ENCODE results near the gene TBC1D2B. TPM values are rescaled to one million over a fixed set of nuclear protein-coding genes. Genes with fewer than 3 reads are reported as not detected.

TBC1D2B gene
- total and polyA plus RNA-seq, 2 of the 4 experiments (the other 2 are of a cell fraction), result 17.7 to 28.3 TPM

- H2BK120ac ChIP-seq (ENCODE audit: low read depth, low read length), result peak overlapping the region; percentile 52
- H3K9me3 ChIP-seq (ENCODE audit: control insufficient read depth, insufficient read depth, low read length), result no peaks in the 10 kb centered on the region
- no peak overlapping the region for H4K5ac ChIP-seq (ENCODE audit: low read depth, low read length)
- no peak overlapping the region for H3K14ac ChIP-seq (replicated peaks; ENCODE audit: low read depth, low read length)
- intact Hi-C loops (cut with micrococcal nuclease), result loop anchor here (5.0 kb wide), 1 partner anchor 86 kb away; no protein-coding TSS in a partner anchor
- peak overlapping the region; percentile 52; the same call in 1 of the 2 replicates for H4K91ac ChIP-seq (ENCODE audit: insufficient read depth, low read depth, low read length)
- H3K23ac ChIP-seq (ENCODE audit: low read depth, low read length), result no peak overlapping the region
- no peak overlapping the region for H3K4me3 ChIP-seq (ENCODE audit: insufficient read depth, low read depth, low read length)
- H3K4ac ChIP-seq (ENCODE audit: low read depth, low read length), result peak overlapping the region; percentile 4; the same call in 1 of the 2 replicates
- H2BK15ac ChIP-seq (ENCODE audit: low read depth, low read length), result peak overlapping the region; percentile 50; the same call in 1 of the 3 replicates
- peak overlapping the region; percentile 3 for H2AFZ ChIP-seq (replicated peaks; ENCODE audit: low read length, poor library complexity)
- H2AK5ac ChIP-seq (ENCODE audit: low read depth, low read length), result peak overlapping the region; percentile 78
- H3K18ac ChIP-seq (ENCODE audit: low read depth, low read length), result peak overlapping the region; percentile 37
- H3K36me3 ChIP-seq (ENCODE audit: control insufficient read depth, insufficient read depth, low read length), result no peaks in the 10 kb centered on the region
- ChIA-PET POLR2A (ENCODE audit: unreplicated experiment) (interaction anchor here (0.6 kb wide), 1 partner anchor 10 kb away, joined by 3 read pairs; no protein-coding TSS in a partner anchor), CTCF (interaction anchor here (1.0 to 2.5 kb wide), 3 partner anchors 11 to 27 kb away, joined by 4 to 10 read pairs (median 7); no protein-coding TSS in a partner anchor)
- no peak overlapping the region for H2BK5ac ChIP-seq (ENCODE audit: low read depth, low read length, poor library complexity, severe bottlenecking)
- peaks cover 16% of the 10 kb centered on the region for H3K9me1 ChIP-seq (ENCODE audit: insufficient read depth, low read length)
- H4K20me1 ChIP-seq (ENCODE audit: insufficient read depth, low read length), result peaks cover 17% of the 10 kb centered on the region
- peak; percentile 90 for ATAC-seq (ENCODE audit: low read depth)
- peak overlapping the region; percentile 19; the same call in 1 of the 2 replicates for H3K27ac ChIP-seq (ENCODE audit: insufficient read depth, low read length)
- no peaks in the 10 kb centered on the region for H3K79me1 ChIP-seq (ENCODE audit: low read depth in 1 of 2, low read length in 2 of 2)
- no TSS peak for BruUV-seq (replicated peaks)
- dilution Hi-C loops (cut with HindIII; ENCODE audit: low sequenced_read_pairs, unreplicated experiment), result no loop called here
- in situ Hi-C loops (cut with MboI; ENCODE audit: low sequenced_read_pairs), result no loop called here
- 0% methylated on average over 2 of the region's 5 CpGs; no CpG with 5 or more reads in 1 of the 2 experiments for WGBS, 2 experiments (ENCODE audit: extremely low coverage in 2 of 2, insufficient read length in 1 of 2)
- H3K4me2 ChIP-seq (ENCODE audit: low read depth, low read length), result peak overlapping the region; percentile 21; the same call in 1 of the 2 replicates
- H3K27me3 ChIP-seq (ENCODE audit: control insufficient read depth, insufficient read depth, low read length), result peaks cover 28% of the 10 kb centered on the region
- peak overlapping the region in 1 of 2 experiments; percentile 8; a peak in 1 of 4 replicates for H4K8ac ChIP-seq (ENCODE audit: low read depth in 2 of 2, low read length in 2 of 2)
- H2AK9ac ChIP-seq (replicated peaks; ENCODE audit: low read depth, low read length, poor library complexity), result no peak overlapping the region
- peak; percentile 95 for DNase-seq
- H3K4me1 ChIP-seq (ENCODE audit: control insufficient read depth, insufficient read depth, low read length), result peaks cover 23% of the 10 kb centered on the region
- peak overlapping the region; percentile 56; the same call in 1 of the 2 replicates for H2BK20ac ChIP-seq (ENCODE audit: low read depth, low read length)
- H3K9ac ChIP-seq (ENCODE audit: low read depth, low read length), result no peak overlapping the region
- TF ChIP-seq CHD1 (IDR thresholded peaks at IDR 0.05; ENCODE audit: low read depth, low read length) (no peak), FOS (IDR thresholded peaks at IDR 0.05; ENCODE audit: low read depth, low read length) (peak; percentile 55; the same call in 1 of the 2 replicates), MXI1 (IDR thresholded peaks at IDR 0.05; ENCODE audit: borderline replicate concordance, low read depth, low read length) (no peak), BHLHE40 (IDR thresholded peaks at IDR 0.05; ENCODE audit: low read depth, low read length) (peak; percentile 69)
- no peak overlapping the region for H3K56ac ChIP-seq (ENCODE audit: extremely low read depth, insufficient read depth, low read length)
These were observed 15.9 kb upstream of the TBC1D2B start for GRCh38 chr15:78093242-78094020.

All from IMR-90 (cell line).